K562 (cell line): ENCODE data around the gene DNAJC8. TPM values are rescaled to one million over a fixed set of nuclear protein-coding genes. Genes with fewer than 3 reads are reported as not detected.

Experiments used
- CAMTA2 ChIP-seq: fragments of 250-450 bp; sonication (Bioruptor Pico); conservative IDR thresholded peaks from 2 replicates; pipeline ENCODE4 v1.5.1; 2022
- ELF1 ChIP-seq: fragments of 200-800 bp; sonication (Bioruptor generic); IDR thresholded peaks from 2 replicates; pipeline ENCODE4 v1.6.1; 2016; ENCODE audit warnings: missing genetic modification characterization, missing compliant biosample characterization
- MAZ ChIP-seq, 2 experiments: fragments of 450-650 bp in 1 of 2; sonication (generic) in 1 of 2; formaldehyde crosslinking; IDR thresholded peaks in 1 of 2; conservative IDR thresholded peaks in 1 of 2; 2 replicates each; pipeline versions ENCODE4 v1.4.0 to v1.5.0; 2020; ENCODE audit warnings: mild to moderate bottlenecking in 1 of 2, missing genetic modification reagents in 1 of 2
- NRF1 ChIP-seq, 2 experiments: fragments of 450-650 bp; IDR thresholded peaks in 1 of 2; conservative IDR thresholded peaks in 1 of 2; 2 replicates each; pipeline ENCODE4 v1.6.1; 2014; ENCODE audit warnings: mild to moderate bottlenecking in 2 of 2
- ZHX1 ChIP-seq: fragments of 150-350 bp; conservative IDR thresholded peaks from 2 replicates; pipeline ENCODE4 v1.6.1; 2014; ENCODE audit warnings: low read length
- polyA plus RNA-seq, 8 experiments: library from polyadenylated mRNA; depleted of rRNA in 4 of 8; stranded (reverse) in 5 of 8; unstranded in 3 of 8; fragments of >200 nt; fragmentation: Nextera tagmentation in 2 of 8; fragmentation: Illumina TruSeq in 1 of 8; extraction: Ambion mirVana in 2 of 8; extraction: Trizol in 1 of 8; gene quantifications; 2 replicates each; pipeline versions ENCODE4 v1.2.1 to v1.2.3, GENCODE V29; 2011 to 2014; ENCODE audit warnings: inconsistent platforms in 1 of 8, missing spikeins in 1 of 8
- total RNA-seq, 7 experiments: library from RNA; depleted of rRNA in 6 of 7; stranded (reverse); fragments of >200 nt in 6 of 7; fragmentation: Illumina TruSeq in 2 of 7; extraction: Trizol in 2 of 7; gene quantifications; 2 replicates each; pipeline versions ENCODE4 v1.2.1 to v1.2.3, GENCODE V29; 2011 to 2021; ENCODE audit warnings: low replicate concordance in 1 of 7
- TF ChIP-seq, protein P1 (sequence below): IDR thresholded peaks from 3 replicates; pipeline ENCODE4 v1.6.1; 2011; ENCODE audit warnings: borderline replicate concordance, mild to moderate bottlenecking; ENCODE audit not compliant: insufficient read length, insufficient read depth
- TF ChIP-seq, protein P2 (sequence below), 2 experiments: fragments of 450-650 bp; IDR thresholded peaks; 2 replicates each; pipeline ENCODE4 v1.6.1; 2016; ENCODE audit warnings: mild to moderate bottlenecking in 2 of 2, borderline replicate concordance in 1 of 2, low read depth in 1 of 2, moderate library complexity in 1 of 2
- TF ChIP-seq, protein P3 (sequence below): IDR thresholded peaks from 2 replicates; pipeline ENCODE4 v1.6.1; 2011; ENCODE audit warnings: borderline replicate concordance, low read depth, mild to moderate bottlenecking, moderate library complexity, low read length; ENCODE audit not compliant: insufficient read depth, poor library complexity, severe bottlenecking

Gene DNAJC8
- total and polyA plus RNA-seq, 9 of the 15 experiments (the other 6 are each of a cell fraction or from before 2014, with no cell fraction given): 143 to 508 (median 209) TPM

- TF ChIP-seq ZHX1 (no peak), CAMTA2 (CRISPR knock-in tag) (no peak), NRF1 (conservative IDR thresholded peaks at IDR 0.05 in 1 of 2, IDR thresholded peaks at IDR 0.05 in 1 of 2) (peak; percentile 47 to 69), ELF1 (no peak), MAZ (CRISPR knock-in tag; conservative IDR thresholded peaks at IDR 0.05 in 1 of 2, IDR thresholded peaks at IDR 0.05 in 1 of 2) (peak; percentile 49 to 64; a peak in 2 of 4 replicates)
- TF ChIP-seq, protein P1, sequence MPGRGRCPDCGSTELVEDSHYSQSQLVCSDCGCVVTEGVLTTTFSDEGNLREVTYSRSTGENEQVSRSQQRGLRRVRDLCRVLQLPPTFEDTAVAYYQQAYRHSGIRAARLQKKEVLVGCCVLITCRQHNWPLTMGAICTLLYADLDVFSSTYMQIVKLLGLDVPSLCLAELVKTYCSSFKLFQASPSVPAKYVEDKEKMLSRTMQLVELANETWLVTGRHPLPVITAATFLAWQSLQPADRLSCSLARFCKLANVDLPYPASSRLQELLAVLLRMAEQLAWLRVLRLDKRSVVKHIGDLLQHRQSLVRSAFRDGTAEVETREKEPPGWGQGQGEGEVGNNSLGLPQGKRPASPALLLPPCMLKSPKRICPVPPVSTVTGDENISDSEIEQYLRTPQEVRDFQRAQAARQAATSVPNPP: no peak
- TF ChIP-seq, protein P2, sequence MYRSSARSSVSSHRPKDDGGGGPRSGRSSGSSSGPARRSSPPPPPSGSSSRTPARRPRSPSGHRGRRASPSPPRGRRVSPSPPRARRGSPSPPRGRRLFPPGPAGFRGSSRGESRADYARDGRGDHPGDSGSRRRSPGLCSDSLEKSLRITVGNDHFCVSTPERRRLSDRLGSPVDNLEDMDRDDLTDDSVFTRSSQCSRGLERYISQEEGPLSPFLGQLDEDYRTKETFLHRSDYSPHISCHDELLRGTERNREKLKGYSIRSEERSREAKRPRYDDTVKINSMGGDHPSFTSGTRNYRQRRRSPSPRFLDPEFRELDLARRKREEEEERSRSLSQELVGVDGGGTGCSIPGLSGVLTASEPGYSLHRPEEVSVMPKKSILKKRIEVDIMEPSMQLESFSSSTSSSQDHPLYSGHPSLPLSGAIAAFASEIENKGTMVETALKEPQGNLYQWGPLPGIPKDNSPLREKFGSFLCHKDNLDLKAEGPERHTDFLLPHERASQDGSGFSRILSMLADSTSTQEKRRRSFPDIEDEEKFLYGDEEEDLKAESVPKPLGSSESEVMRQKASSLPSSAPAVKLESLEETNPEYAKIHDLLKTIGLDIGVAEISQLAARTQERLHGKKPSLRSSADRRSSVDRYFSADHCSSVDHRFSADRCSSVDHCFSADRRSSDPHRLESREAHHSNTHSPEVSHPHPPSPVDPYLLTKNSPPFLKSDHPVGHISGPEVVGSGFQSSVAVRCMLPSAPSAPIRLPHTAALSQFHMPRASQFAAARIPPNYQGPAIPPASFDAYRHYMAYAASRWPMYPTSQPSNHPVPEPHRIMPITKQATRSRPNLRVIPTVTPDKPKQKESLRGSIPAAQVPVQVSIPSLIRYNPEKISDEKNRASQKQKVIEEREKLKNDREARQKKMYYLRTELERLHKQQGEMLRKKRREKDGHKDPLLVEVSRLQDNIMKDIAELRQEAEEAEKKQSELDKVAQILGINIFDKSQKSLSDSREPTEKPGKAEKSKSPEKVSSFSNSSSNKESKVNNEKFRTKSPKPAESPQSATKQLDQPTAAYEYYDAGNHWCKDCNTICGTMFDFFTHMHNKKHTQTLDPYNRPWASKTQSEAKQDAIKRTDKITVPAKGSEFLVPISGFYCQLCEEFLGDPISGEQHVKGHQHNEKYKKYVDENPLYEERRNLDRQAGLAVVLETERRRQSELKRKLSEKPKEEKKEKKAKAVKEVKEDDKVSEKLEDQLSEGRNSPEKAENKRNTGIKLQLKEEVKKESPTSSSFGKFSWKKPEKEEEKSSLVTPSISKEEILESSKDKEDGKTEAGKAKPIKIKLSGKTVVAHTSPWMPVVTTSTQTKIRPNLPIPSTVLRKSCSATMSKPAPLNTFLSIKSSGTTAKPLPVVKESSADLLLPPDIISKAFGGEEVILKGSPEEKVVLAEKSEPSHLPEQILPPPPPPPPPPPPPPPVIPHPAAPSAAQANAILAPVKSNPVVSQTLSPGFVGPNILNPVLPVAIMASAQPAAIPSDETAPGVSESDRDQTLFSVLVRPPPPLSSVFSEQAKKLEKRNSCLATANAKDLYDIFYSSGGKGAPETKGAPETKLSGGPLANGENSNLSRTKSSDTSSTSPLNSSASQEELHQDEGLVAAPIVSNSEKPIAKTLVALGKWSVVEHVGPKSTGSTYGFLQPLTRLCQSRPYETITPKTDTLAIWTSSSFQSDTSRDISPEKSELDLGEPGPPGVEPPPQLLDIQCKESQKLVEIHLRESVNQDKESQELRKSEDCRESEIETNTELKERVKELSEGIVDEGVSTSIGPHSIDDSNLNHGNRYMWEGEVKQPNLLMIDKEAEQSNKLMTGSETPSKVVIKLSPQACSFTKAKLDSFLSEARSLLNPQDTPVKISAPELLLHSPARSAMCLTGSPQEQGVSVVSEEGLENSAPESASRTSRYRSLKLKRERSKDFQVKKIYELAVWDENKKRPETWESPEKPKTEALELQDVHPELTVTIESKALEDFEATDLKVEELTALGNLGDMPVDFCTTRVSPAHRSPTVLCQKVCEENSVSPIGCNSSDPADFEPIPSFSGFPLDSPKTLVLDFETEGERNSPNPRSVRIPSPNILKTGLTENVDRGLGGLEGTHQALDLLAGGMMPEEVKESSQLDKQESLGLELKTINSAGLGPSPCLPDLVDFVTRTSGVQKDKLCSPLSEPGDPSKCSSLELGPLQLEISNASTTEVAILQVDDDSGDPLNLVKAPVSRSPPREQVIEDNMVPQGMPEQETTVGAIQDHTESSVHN (IDR thresholded peaks at IDR 0.05; ENCODE audit: borderline replicate concordance in 1 of 2, low read depth in 1 of 2): no peak
- TF ChIP-seq, protein P3, sequence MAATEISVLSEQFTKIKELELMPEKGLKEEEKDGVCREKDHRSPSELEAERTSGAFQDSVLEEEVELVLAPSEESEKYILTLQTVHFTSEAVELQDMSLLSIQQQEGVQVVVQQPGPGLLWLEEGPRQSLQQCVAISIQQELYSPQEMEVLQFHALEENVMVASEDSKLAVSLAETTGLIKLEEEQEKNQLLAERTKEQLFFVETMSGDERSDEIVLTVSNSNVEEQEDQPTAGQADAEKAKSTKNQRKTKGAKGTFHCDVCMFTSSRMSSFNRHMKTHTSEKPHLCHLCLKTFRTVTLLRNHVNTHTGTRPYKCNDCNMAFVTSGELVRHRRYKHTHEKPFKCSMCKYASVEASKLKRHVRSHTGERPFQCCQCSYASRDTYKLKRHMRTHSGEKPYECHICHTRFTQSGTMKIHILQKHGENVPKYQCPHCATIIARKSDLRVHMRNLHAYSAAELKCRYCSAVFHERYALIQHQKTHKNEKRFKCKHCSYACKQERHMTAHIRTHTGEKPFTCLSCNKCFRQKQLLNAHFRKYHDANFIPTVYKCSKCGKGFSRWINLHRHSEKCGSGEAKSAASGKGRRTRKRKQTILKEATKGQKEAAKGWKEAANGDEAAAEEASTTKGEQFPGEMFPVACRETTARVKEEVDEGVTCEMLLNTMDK: no peak
Measured at GRCh38 chr1:28235755-28236655, 3.2 kb upstream of the DNAJC8 start, which contains the start of gene ATP5IF1 (continued).
